B cell (primary cell): ENCODE measurements around the gene MAMLD1. TPM values are rescaled to one million over a fixed set of nuclear protein-coding genes. Genes with fewer than 3 reads are reported as not detected.

Experiments used
- ATAC-seq: fragments of 200-7000 bp; cut with Tn5 transposase; one replicate; pipeline ENCODE4 v1.10.0; 2021; ENCODE audit warnings: low read depth, mild to moderate bottlenecking, moderate number of reproducible peaks, moderate library complexity
- CTCF ChIA-PET: fragments of 350-600 bp; sonication (Branson Sonifier 250); formaldehyde crosslinking; loops from one replicate; lab custom pipeline; 2021; ENCODE audit warnings: antibody characterized with exemption, inconsistent platforms; lab: Charles Lee
- POLR2A ChIA-PET: fragments of 350-600 bp; sonication (Branson Sonifier 250); formaldehyde crosslinking; loops from one replicate; lab custom pipeline; 2021; ENCODE audit warnings: antibody characterized with exemption; lab: Charles Lee
- DNase-seq: peaks from one replicate; pipeline ENCODE4 v3.0.0; 2013
- H2AFZ ChIP-seq: 2 replicates; pipeline ENCODE4 v1.6.1; 2012; ENCODE audit warnings: mild to moderate bottlenecking, low read depth, low read length; ENCODE audit not compliant: insufficient read depth, poor library complexity, severe bottlenecking
- H3K27ac ChIP-seq, 2 donors: 1 replicate in 1 of 2; 2 replicates in 1 of 2; pipeline ENCODE4 v1.5.1; 2012 to 2013; ENCODE audit warnings: low read length in 2 of 2, mild to moderate bottlenecking in 2 of 2, moderate library complexity in 1 of 2
- H3K27me3 ChIP-seq, 4 experiments: fragments of 200-600 bp in 1 of 4; sonication (generic) in 1 of 4; replicated peaks in 1 of 4; 1 replicate in 2 of 4; 2 replicates in 2 of 4; pipeline versions ENCODE4 v1.6.1 to v1.7.0; 2013 to 2016; ENCODE audit warnings: low read length in 3 of 4, mild to moderate bottlenecking in 2 of 4, mixed read lengths in 1 of 4, moderate library complexity in 1 of 4; ENCODE audit not compliant: insufficient read depth in 4 of 4, control insufficient read depth in 3 of 4; ENCODE audit errors: control extremely low read depth in 1 of 4
- H3K36me3 ChIP-seq, 2 experiments: replicated peaks in 1 of 2; 1 replicate in 1 of 2; 2 replicates in 1 of 2; pipeline versions ENCODE4 v1.6.1 to v1.7.1; 2013; ENCODE audit warnings: low read length in 1 of 2; ENCODE audit not compliant: insufficient read depth in 2 of 2, control insufficient read depth in 1 of 2; ENCODE audit errors: control extremely low read depth in 1 of 2, extremely low read depth in 1 of 2
- H3K4me1 ChIP-seq, 2 donors: fragments of 200-600 bp in 1 of 2; sonication (generic) in 1 of 2; 1 replicate in 1 of 2; 2 replicates in 1 of 2; pipeline versions ENCODE4 v1.5.1 to v1.6.1; 2013 to 2017; ENCODE audit warnings: low read length in 2 of 2; ENCODE audit not compliant: control insufficient read depth in 2 of 2, insufficient read depth in 2 of 2
- H3K4me2 ChIP-seq: replicated peaks from 2 replicates; pipeline ENCODE3; 2012; ENCODE audit warnings: mild to moderate bottlenecking, low read depth, low read length; ENCODE audit not compliant: poor library complexity, severe bottlenecking
- H3K4me3 ChIP-seq, 5 experiments: fragments of 200-600 bp in 1 of 5; sonication (generic) in 1 of 5; 1 replicate in 3 of 5; 2 replicates in 2 of 5; pipeline versions ENCODE4 v1.5.1 to v1.7.0; 2011 to 2016; ENCODE audit warnings: low read length in 4 of 5, mild to moderate bottlenecking in 4 of 5, low read depth in 2 of 5, control low read depth in 1 of 5, moderate library complexity in 1 of 5; ENCODE audit not compliant: insufficient read depth in 1 of 5; ENCODE audit errors: control extremely low read depth in 1 of 5, extremely low read depth in 1 of 5
- H3K79me2 ChIP-seq: fragments of 200-600 bp; sonication (generic); one replicate; pipeline ENCODE4 v1.6.0; 2016; ENCODE audit warnings: low read length; ENCODE audit not compliant: control insufficient read depth, insufficient read depth
- H3K9ac ChIP-seq: fragments of 200-600 bp; sonication (generic); 2 replicates; pipeline ENCODE4 v1.6.1; 2017; ENCODE audit warnings: mild to moderate bottlenecking, low read length, moderate library complexity
- H3K9me3 ChIP-seq, 3 donors: one replicate each; pipeline versions ENCODE4 v1.6.1 to v1.7.1; 2013; ENCODE audit warnings: low read length in 2 of 3; ENCODE audit not compliant: control insufficient read depth in 2 of 3, insufficient read depth in 1 of 3; ENCODE audit errors: control extremely low read depth in 1 of 3
- H4K20me1 ChIP-seq: 2 replicates; pipeline ENCODE4 v1.6.0; 2012; ENCODE audit warnings: mild to moderate bottlenecking, low read length; ENCODE audit not compliant: insufficient read depth, control insufficient read depth, poor library complexity, severe bottlenecking
- H3K27ac Mint-ChIP-seq: one replicate; pipeline ENCODE4 v1.8.0; 2021; ENCODE audit warnings: mixed read lengths
- H3K27me3 Mint-ChIP-seq: one replicate; pipeline ENCODE4 v1.8.0; 2021; ENCODE audit warnings: mixed read lengths
- H3K4me1 Mint-ChIP-seq: one replicate; pipeline ENCODE4 v1.8.0; 2021; ENCODE audit warnings: mixed read lengths
- H3K4me3 Mint-ChIP-seq: one replicate; pipeline ENCODE4 v1.8.0; 2021; ENCODE audit warnings: mixed read lengths
- H3K9me3 Mint-ChIP-seq: one replicate; pipeline ENCODE4 v1.8.0; 2022; ENCODE audit warnings: mixed read lengths; ENCODE audit not compliant: insufficient read depth
- CTCF ChIP-seq: fragments of 200-600 bp; IDR thresholded peaks from one replicate; pipeline ENCODE4 v1.8.0; 2022; ENCODE audit warnings: antibody characterized with exemption, mild to moderate bottlenecking
- EZH2 ChIP-seq: IDR thresholded peaks from 2 replicates; pipeline ENCODE4 v1.6.1; 2012; ENCODE audit warnings: borderline replicate concordance, low read depth, mild to moderate bottlenecking, moderate library complexity, low read length; ENCODE audit not compliant: insufficient read depth, poor library complexity, severe bottlenecking
- WGBS: methylation state at CpG from one replicate; pipeline ENCODE4 v1.1.5; 2013; ENCODE audit warnings: missing lambda C conversion rate; ENCODE audit not compliant: insufficient coverage; 5-methylcytosine and 5-hydroxymethylcytosine counted together
- intact Hi-C: fragments of 100-400 bp; cut with micrococcal nuclease; formaldehyde crosslinking; loops from one replicate; pipeline ENCODE4 v1.10.0; 2022
- polyA plus RNA-seq: library from polyadenylated mRNA; depleted of rRNA; stranded (reverse); fragments of >200 nt; gene quantifications from 2 replicates; pipeline ENCODE4 v1.2.3, GENCODE V29; 2012
- total RNA-seq, 2 donors: library from RNA; stranded (reverse); fragments of 120-200 nt in 1 of 2; gene quantifications; 1 replicate in 1 of 2; 2 replicates in 1 of 2; pipeline versions ENCODE4 v1.2.3 to v1.2.4, GENCODE V29; 2013 to 2022

The MAMLD1 gene
- total and polyA plus RNA-seq, 2 donors (not counting 1 experiment from before 2014, with no cell fraction given) = 1.4 to 1.9 TPM

- H3K9ac ChIP-seq = no peak overlapping the region
- no peak overlapping the region for H3K4me2 ChIP-seq
- DNase-seq (no peak), ATAC-seq (no peak)
- no peaks in the 10 kb centered on the region for H3K36me3 ChIP-seq
- Mint-ChIP-seq H3K9me3 (no peaks in the 10 kb centered on the region), H3K4me3 (no peak overlapping the region), H3K27me3 (peaks cover 3% of the 10 kb centered on the region), H3K4me1 (peaks cover 4% of the 10 kb centered on the region), H3K27ac (no peak overlapping the region)
- no CpG with 5 or more reads among the region's 2 CpGs for WGBS
- ChIA-PET CTCF (no interaction called here), POLR2A (no interaction called here)
- H2AFZ ChIP-seq = no peak overlapping the region
- H3K79me2 ChIP-seq = no peaks in the 10 kb centered on the region
- peaks cover 0 to 3% (median 0%) of the 10 kb centered on the region in 4 experiments for H3K27me3 ChIP-seq
- no peak overlapping the region for H3K27ac ChIP-seq
- intact Hi-C loops = no loop called here
- no peak for TF ChIP-seq EZH2
- no peak for TF ChIP-seq CTCF
- no peaks in the 10 kb centered on the region for H3K9me3 ChIP-seq
- H4K20me1 ChIP-seq = no peaks in the 10 kb centered on the region
- no peak overlapping the region for H3K4me3 ChIP-seq
- peaks cover 0 to 4% of the 10 kb centered on the region in 2 donors for H3K4me1 ChIP-seq
Observed at GRCh38 chrX:150324919-150325318, 38.2 kb upstream of the MAMLD1 start.

GRCh38 chrX:150326541-150327247 lies 36.4 kb upstream of the MAMLD1 start:
- H3K4me3 ChIP-seq = no peak overlapping the region
- no peak overlapping the region for H3K27ac Mint-ChIP-seq
- peaks cover 0 to 4% of the 10 kb centered on the region in 2 donors for H3K4me1 ChIP-seq
- DNase-seq (no peak), ATAC-seq (no peak)
- H3K79me2 ChIP-seq = no peaks in the 10 kb centered on the region
- no peaks in the 10 kb centered on the region for H3K27me3 Mint-ChIP-seq
- H2AFZ ChIP-seq = no peak overlapping the region
- intact Hi-C loops = no loop called here
- no peaks in the 10 kb centered on the region for H4K20me1 ChIP-seq
- no peaks in the 10 kb centered on the region for H3K36me3 ChIP-seq
- peak overlapping the region; percentile 23 for H3K4me2 ChIP-seq
- H3K27me3 ChIP-seq = peaks cover 0 to 2% (median 0%) of the 10 kb centered on the region in 4 experiments
- WGBS = 33% methylated on average over 1 of the region's 7 CpGs
- H3K27ac ChIP-seq = no peak overlapping the region
- H3K4me3 Mint-ChIP-seq = no peak overlapping the region
- ChIA-PET POLR2A (no interaction called here), CTCF (no interaction called here)
- H3K9me3 ChIP-seq = no peaks in the 10 kb centered on the region
- H3K9me3 Mint-ChIP-seq = no peaks in the 10 kb centered on the region
- H3K4me1 Mint-ChIP-seq = peaks cover 4% of the 10 kb centered on the region
- TF ChIP-seq CTCF (no peak), EZH2 (no peak)
- no peak overlapping the region for H3K9ac ChIP-seq
